Measurements from ENCODE around the gene SF3A1.

SF3A1 gene

GRCh38 chr22:30299322-30299721 is 57.4 kb downstream of the SF3A1 start:
- no peak for DNase-seq

- DNase-seq: no peak
Observed at GRCh38 chr22:30297991-30298701, 58.5 kb downstream of the SF3A1 start.

DNA sequence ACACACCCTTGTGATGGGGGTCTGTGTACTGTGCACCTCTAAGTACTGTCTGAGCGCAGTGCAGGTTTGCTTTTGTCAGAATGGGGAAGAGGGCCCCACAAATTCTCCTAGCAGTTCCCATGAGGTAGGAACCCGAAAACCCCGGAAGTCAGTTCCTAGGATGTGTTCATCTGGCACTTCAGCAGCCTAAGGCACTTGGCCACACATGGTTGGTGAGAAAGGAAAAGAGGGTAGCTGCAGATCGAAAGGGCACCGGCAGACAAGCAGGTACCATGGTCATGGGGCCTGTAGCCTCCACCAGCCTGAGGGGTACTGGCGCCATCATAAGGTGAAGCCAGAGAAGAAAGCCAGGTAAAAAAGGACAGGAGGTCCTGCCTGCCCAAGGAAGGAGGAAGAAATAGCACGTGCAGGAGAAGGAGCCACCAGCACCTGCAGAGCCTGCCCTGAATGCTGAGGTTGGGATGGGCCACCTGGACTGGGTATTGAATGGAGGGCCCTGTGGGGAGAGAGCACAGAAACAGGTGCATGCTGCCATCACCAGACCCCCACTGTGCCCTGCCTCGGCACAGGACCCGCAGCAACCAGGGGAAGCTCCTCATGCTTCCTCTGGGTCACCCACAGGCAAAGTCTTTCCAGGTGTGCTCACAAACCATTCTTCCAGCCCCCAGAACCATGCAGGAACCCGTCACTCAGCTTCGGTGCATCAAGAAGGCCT is 59.3 kb downstream of the SF3A1 start:
- DNase-seq: no peak

DNA sequence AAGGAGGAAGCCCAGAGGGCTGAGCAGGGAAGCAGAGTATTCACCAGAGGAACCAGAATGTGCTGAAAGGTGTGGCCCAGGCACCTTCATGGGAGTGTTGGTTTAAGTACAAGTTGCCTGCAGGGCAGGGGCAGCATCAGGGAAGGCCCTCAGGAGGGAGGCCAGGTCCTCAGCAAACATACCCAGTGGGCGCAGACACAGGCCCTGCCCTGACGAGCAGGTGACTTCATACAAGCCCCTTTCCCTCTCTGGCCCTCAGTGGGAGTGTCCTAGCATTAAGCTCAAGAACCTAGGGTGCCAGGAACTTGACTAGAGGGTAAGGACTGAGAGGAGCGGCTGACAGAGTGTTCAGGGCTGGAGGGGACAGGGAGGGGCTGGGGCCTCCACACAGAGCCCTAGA is 59.9 kb downstream of the SF3A1 start:
- no peak for DNase-seq

GRCh38 chr22:30296324-30296723 is 60.4 kb downstream of the SF3A1 start:
- DNase-seq: no peak

GRCh38 chr22:30295576-30295975 is 61.1 kb downstream of the SF3A1 start:
- DNase-seq: no peak

- no peak for DNase-seq
Observed at GRCh38 chr22:30294830-30295229, 61.9 kb downstream of the SF3A1 start.

DNA sequence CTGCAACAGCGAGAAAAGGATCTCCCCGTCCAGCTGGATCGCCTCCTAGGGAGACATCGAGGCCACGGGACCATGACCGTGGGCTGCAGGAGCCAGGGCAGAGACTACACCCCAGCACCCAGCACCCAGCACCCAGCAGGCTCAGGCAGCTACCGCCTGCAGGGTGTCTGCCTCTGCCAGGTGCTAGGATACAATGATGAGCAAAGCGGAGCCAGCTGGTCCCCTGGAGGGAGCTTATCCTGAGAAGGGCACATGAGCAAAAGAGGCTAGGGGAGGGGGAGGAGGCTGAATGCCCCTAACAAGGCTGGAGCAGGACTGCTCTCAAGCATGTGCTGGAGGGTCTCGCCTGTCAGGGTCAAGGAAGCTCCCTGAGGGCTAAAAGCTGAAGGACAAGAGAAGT is 62.6 kb downstream of the SF3A1 start:
- no peak for DNase-seq

DNA sequence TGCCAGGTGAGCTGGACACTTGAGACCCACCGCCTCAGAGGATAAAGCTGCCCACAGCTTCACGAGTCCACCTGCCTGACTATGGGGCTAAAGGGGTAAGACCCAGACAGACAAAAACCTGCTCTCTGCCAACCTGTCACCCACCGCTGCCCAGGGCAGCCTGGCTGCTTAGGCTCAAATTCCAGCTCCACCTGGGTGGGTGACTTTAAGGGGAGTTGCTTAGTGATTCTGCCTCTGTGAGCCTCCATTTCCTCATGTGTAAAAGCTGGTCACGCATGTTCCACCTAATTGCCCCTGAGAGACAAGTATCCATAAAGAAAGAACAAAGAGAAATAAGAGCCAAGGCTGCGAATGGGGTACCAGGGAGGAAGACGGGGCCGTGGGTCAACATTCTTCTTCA is 63.7 kb downstream of the SF3A1 start:
- DNase-seq: no peak

- no peak for DNase-seq
Observed at GRCh38 chr22:30292069-30292970, 64.4 kb downstream of the SF3A1 start.

- DNase-seq: no peak
Observed at GRCh38 chr22:30291058-30291892, 65.4 kb downstream of the SF3A1 start.

- no peak for DNase-seq
Observed at GRCh38 chr22:30290342-30291057, 66.2 kb downstream of the SF3A1 start.

DNA sequence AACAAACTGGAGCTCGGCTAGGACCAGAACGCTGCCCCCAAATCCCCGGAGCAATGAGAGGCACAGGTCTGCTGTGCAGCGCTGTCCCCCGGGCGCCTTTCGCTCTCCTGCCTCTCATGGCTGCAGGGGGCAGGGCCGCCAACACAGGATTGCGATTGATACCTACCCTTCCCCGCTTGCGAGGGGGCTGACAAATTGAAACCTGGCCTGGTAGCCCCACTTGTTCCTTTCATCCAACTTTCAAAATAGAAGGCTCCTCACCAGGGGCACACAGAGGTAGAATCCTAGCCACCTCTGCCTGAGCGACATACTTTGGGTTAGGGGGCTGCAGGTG is 66.7 kb downstream of the SF3A1 start:
- DNase-seq: no peak

DNA sequence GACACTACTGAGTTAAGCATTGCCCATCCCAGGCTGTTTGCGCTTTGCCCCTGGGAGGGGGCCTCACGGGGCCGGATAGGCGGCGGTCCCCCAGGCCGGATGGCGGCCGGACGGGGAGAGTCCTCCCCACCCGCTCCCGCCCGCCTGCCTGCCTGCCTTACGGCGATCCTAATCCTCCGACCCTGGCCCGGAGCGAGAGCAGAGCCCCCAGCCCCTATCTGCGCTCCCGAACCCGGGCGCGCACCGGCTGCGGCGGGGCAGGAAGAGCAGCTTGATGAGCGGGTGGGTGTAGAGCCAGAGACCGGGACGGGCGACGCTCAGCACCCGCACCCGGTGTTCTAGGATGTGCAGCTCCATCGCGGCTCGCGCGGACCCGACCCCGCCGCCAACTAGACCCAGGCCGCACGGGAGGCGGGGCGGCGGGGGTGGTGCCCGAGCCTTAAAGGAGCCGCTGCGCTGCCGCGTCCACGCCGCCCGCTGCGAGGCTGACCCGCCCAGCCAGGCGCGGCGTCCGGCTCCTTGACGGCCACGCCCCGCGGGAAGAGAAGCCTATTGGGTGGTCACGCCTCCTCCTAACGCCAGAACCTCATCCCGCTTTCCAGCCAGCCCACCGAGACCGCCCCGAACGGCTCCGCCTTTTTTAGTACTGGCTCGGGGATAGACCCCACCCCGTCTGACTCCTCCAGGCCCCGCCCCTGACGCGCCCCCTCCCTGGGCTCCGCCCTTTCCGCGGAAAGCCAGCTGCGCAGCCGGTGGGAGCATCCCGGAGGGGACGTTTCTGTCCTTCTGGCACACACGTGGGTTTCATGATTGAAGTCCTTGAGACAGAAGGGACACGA is 67.3 kb downstream of the SF3A1 start, which contains the start of gene CASTOR1:
Gene CASTOR1 (minus strand): TSS at position 365 of the 839 bp plus-strand sequence. CDS start 8 bp downstream, at position 357.
- peak; percentile 51 for DNase-seq

GRCh38 chr22:30288419-30289140 is 68.1 kb downstream of the SF3A1 start:
- no peak for DNase-seq

- no peak for DNase-seq
Observed at GRCh38 chr22:30287648-30288418, 68.9 kb downstream of the SF3A1 start.

- no peak for DNase-seq
Observed at GRCh38 chr22:30286813-30287647, 69.7 kb downstream of the SF3A1 start.

- DNase-seq: no peak
Observed at GRCh38 chr22:30286331-30286730, 70.4 kb downstream of the SF3A1 start.

DNA sequence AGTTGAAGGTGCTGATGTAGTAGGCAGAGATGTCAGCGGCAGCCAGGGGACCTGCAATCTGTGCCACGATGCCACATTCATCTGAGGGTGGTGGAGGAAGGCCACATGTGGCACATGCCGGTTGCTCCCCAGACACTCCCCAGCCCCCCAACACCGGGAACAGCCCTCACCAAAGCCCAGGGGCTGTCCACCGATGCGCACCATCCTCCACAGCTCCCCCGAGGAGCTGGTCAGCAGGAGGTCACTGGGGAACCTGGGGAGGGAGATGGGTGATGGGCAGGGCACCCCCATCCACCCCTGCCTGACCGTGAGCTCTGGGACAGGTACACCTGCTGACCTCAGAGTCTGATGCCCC is 70.9 kb downstream of the SF3A1 start:
- DNase-seq: no peak
